ENCODE data around the gene SEPTIN10. TPM values are rescaled to one million over a fixed set of nuclear protein-coding genes. Genes with fewer than 3 reads are reported as not detected.
"Not testable (repeated sequence)": the region's sequence is repeated elsewhere in the genome, so short reads cannot be mapped to it uniquely, and the experiment has no call there.

Gene SEPTIN10
- total and polyA plus RNA-seq, 2 experiments from 2014 or later = 60.0 to 77.3 TPM

DNA sequence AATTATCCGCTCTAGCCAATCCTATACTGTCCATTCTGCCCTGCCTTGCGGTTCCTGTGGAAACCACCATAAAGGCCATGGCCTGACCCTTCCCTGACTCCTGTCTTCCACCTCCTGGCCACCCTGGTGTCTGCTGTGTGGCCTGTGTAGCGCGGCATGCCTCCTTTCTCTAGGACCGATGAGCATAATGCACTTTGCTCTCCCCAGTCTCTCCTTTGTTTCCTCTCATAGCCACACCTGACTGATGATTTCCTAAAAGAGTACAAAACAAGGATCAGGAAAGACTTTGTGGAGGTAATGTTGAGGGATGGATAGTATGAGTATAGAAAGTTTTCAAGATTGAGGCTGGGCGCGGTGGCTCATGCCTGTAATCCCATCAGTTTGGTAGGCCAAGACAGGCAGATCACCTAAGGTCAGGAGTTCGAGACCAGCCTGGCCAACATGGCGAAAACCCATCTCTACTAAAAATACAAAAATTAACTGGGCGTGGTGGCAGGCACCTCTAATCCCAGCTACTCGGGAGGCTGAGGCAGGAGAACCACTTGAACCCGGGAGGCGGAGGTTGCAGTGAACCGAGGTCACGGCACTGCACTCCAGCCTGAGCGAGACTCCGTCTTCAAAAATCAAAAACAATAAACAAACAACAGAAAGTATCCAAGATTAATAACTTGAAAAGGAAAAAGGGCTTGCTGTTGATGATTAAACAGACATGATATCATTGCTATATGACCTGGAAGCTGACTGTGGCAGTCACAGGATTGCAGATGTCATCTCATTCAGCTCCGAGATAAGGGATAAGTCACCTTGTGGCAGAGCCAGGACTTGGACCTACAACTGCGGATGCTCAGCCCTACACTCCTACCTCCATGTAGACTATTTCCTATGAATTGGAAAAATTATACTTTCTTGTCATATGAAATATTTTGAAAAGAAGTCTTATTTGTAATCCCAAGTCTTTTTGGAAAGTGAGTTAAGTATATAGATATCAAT is 17.0 kb upstream of the SEPTIN10 start:
- Histone ChIP-seq H3K9me3 (ENCODE audit: low read depth) (no peaks in the 10 kb centered on the region), H3K27ac (no peak overlapping the region), H3K36me3 (no peaks in the 10 kb centered on the region), H3K4me3 (no peak overlapping the region), H3K27me3 (no peaks in the 10 kb centered on the region), H3K4me1 (ENCODE audit: low read depth) (no peaks in the 10 kb centered on the region)
- TF ChIP-seq, protein P1, sequence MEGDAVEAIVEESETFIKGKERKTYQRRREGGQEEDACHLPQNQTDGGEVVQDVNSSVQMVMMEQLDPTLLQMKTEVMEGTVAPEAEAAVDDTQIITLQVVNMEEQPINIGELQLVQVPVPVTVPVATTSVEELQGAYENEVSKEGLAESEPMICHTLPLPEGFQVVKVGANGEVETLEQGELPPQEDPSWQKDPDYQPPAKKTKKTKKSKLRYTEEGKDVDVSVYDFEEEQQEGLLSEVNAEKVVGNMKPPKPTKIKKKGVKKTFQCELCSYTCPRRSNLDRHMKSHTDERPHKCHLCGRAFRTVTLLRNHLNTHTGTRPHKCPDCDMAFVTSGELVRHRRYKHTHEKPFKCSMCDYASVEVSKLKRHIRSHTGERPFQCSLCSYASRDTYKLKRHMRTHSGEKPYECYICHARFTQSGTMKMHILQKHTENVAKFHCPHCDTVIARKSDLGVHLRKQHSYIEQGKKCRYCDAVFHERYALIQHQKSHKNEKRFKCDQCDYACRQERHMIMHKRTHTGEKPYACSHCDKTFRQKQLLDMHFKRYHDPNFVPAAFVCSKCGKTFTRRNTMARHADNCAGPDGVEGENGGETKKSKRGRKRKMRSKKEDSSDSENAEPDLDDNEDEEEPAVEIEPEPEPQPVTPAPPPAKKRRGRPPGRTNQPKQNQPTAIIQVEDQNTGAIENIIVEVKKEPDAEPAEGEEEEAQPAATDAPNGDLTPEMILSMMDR (IDR thresholded peaks at IDR 0.05; ENCODE audit: low read depth, low read length) = no peak
- DNase-seq (ENCODE audit: low read depth in 1 of 2, low spot score in 1 of 2) = no peak

DNA sequence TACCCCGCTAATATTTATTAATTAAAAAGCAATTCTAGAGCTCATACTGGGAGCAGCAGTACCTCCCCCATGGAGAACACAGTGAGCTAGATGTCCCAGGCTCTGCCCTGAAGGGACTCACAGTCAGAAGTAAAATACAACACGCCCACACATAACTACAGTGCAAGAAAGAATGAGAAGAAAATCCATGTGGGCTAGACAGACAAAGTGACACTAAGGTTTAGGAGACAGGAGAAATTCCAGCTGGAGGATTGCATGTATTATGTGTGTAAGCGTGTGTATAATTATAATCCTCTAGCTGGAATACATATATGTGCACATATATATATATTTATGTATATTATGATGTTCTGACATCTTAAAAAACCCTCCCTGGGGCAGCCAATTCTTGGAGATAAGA is 16.1 kb upstream of the SEPTIN10 start:
- H3K4me1 ChIP-seq (ENCODE audit: low read depth) = no peaks in the 10 kb centered on the region
- no peaks in the 10 kb centered on the region for H3K9me3 ChIP-seq (ENCODE audit: low read depth)
- DNase-seq (ENCODE audit: low read depth in 1 of 2, low spot score in 1 of 2) = no peak
- H3K27me3 ChIP-seq = no peaks in the 10 kb centered on the region
- no peaks in the 10 kb centered on the region for H3K36me3 ChIP-seq
- TF ChIP-seq, protein P1 (IDR thresholded peaks at IDR 0.05; ENCODE audit: low read depth, low read length) = no peak
- H3K4me3 ChIP-seq = no peak overlapping the region
- no peak overlapping the region for H3K27ac ChIP-seq

DNA sequence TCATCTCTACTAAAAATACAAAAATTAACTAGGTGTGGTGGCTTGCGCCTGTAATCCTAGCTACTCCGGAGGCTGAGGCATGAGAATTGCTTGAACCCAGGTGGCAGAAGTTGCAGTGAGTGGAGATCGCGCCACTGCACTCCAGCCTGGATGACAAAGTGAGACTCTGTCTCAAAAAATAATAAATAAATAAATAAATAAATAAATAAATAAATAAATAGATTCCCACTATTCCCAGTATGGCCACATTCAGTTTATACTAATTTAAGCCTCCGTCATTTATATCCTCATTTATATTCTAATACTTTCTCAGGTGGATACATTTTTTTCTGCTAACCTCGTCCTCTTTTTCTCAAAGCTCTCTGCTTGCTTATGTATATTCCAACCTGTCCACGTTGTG is 14.6 kb upstream of the SEPTIN10 start:
- not testable (repeated sequence) for H3K36me3 ChIP-seq; H3K27ac ChIP-seq; H3K4me1 ChIP-seq (ENCODE audit: low read depth); DNase-seq (ENCODE audit: low read depth in 1 of 2, low spot score in 1 of 2); H3K4me3 ChIP-seq; H3K27me3 ChIP-seq; H3K9me3 ChIP-seq (ENCODE audit: low read depth)

DNA sequence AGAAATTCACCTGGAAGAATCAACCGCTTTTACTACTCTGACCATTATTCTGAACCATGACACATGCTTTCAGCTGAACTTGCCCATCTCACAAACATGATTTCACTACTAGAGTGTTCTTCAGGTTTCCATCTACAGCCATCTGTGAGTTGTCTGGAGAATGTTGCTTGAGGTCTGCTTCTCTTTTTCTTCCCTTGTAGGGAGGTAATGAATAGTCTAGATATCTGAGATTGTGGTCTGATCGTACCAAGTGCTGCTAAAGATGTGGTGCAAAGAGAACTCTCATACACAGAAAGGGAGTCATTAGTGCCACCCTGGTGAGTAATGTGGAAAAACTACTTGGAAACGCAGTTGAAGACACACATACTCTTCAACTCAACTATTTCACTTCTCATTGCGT is 10.6 kb upstream of the SEPTIN10 start:
- DNase-seq (ENCODE audit: low read depth in 1 of 2, low spot score in 1 of 2) = no peak

DNA sequence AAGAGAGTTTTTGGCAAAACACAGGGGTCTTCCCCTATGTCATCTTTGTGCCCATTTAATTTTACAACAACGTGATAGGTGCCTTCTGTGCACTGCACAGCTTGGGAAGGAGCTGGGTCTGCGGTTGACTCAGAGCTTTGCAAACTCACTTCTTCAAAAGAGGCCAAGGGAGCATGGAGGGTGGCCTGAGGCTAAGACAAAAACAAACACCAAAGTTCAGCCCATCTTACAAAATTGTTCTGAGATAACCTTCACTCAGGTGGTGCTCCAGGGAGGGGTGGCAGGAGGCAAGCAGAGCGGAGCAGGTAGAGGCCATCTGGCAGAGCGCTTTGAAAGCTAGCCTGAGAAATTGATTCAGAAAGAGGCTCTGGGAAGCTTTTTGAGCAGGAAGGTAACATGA is 10.2 kb upstream of the SEPTIN10 start:
- H3K27ac ChIP-seq = no peak overlapping the region
- H3K36me3 ChIP-seq = no peaks in the 10 kb centered on the region
- H3K27me3 ChIP-seq = no peaks in the 10 kb centered on the region
- DNase-seq (ENCODE audit: low read depth in 1 of 2, low spot score in 1 of 2) = no peak
- no peaks in the 10 kb centered on the region for H3K9me3 ChIP-seq (ENCODE audit: low read depth)
- H3K4me1 ChIP-seq (ENCODE audit: low read depth) = no peaks in the 10 kb centered on the region
- TF ChIP-seq, protein P1 (IDR thresholded peaks at IDR 0.05; ENCODE audit: low read depth, low read length) = no peak
- no peak overlapping the region for H3K4me3 ChIP-seq

More for the DNA sequence above, 10.6 kb upstream of the SEPTIN10 start:
- TF ChIP-seq, protein P1 (IDR thresholded peaks at IDR 0.05; ENCODE audit: low read depth, low read length) = no peak
- Histone ChIP-seq H3K9me3 (ENCODE audit: low read depth) (no peaks in the 10 kb centered on the region), H3K4me1 (ENCODE audit: low read depth) (no peaks in the 10 kb centered on the region), H3K36me3 (no peaks in the 10 kb centered on the region), H3K27me3 (no peaks in the 10 kb centered on the region), H3K4me3 (no peak overlapping the region), H3K27ac (no peak overlapping the region)

DNA sequence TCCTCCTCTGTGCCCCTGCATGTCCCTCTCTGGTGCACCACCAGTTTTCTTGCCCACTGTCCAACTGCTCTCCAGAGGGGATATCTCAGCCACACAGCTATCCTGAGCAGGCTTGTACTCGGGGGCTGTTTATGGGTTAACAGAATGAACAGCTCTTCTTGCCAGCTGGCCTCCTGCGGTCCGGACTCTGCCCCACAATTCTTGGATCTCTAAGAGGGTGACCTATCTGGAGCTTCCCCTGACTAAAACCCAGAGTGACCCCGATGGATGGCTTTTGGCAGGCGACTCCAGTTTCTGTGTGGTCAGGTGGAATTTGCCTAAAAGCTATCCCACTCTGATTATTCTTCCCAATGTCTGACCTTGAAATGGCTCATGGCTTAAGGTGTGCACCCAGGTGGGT is 9.5 kb upstream of the SEPTIN10 start:
- TF ChIP-seq, protein P1 (IDR thresholded peaks at IDR 0.05; ENCODE audit: low read depth, low read length) = no peak
- H3K4me1 ChIP-seq (ENCODE audit: low read depth) = no peaks in the 10 kb centered on the region
- no peak for DNase-seq (ENCODE audit: low read depth in 1 of 2, low spot score in 1 of 2)
- no peaks in the 10 kb centered on the region for H3K27me3 ChIP-seq
- no peaks in the 10 kb centered on the region for H3K36me3 ChIP-seq
- no peaks in the 10 kb centered on the region for H3K9me3 ChIP-seq (ENCODE audit: low read depth)
- no peak overlapping the region for H3K4me3 ChIP-seq
- H3K27ac ChIP-seq = no peak overlapping the region

Data from cardiac muscle cell (in vitro differentiated cells and primary cell).